ENCODE data around the gene MCM9. TPM values are rescaled to one million over a fixed set of nuclear protein-coding genes. Genes with fewer than 3 reads are reported as not detected.

Gene MCM9
- total and polyA plus RNA-seq, 12 donors: 1.5 to 7.8 (median 5.2) TPM

DNA sequence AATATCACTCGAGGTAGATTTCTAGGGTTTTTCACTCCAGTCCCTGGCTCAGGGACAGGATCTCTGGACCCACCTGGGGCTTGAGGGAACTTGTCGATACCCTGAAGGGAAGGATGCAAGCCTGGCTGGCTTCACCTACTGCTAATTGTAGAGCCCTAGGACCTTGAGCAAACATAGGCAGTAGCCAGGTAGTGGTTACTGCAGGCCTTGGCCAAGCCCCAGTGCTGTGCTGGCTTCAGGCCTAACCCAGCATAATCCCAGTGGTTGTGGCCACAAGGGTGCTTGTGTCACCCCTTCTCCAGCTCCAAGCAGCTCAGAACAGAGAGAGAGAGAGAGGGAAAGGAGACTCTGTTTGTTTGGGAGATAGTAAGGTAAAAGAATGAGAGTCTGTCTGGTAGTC lies 5.8 kb upstream of the MCM9 start:
- H3K4me1 ChIP-seq: peaks cover 0 to 7% (median 3%) of the 10 kb centered on the region in 9 donors
- H3K36me3 ChIP-seq: no peaks in the 10 kb centered on the region
- no peaks in the 10 kb centered on the region for H3K27me3 ChIP-seq
- peaks cover 0 to 33% (median 10%) of the 10 kb centered on the region in 11 donors for H3K9me3 ChIP-seq
- WGBS, 2 donors: 97 to 98% methylated on average over 2 of the region's 2 CpGs
- H3K27ac ChIP-seq: no peak overlapping the region
- H3K4me3 ChIP-seq: no peak overlapping the region
- no peak for TF ChIP-seq CTCF (IDR thresholded peaks at IDR 0.05)
- ATAC-seq: peak in 3 of 8 donors; percentile 14 to 26 (median 25)
- DNase-seq: no peak
- intact Hi-C loops (cut with DNase I): no loop called here

DNA sequence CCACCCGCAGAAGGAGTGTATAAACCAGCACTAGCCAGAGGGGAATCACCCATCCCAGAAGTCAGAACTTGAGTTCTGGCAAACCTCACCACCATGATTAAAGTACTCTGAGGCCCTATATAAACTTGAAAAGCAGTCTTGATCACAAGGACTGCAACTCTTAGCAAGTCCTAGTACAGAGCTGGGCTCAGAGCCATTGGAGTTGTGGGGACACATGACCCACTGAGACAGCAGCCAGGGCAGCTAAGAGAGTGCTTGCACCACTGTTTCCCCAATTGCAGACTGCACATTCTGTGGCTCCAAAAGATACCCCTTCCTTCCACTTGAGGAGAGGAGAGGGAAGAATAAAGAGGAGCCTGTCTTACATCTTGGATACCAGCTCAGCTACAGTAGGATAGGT lies 4.7 kb upstream of the MCM9 start:
- no peaks in the 10 kb centered on the region for H3K36me3 ChIP-seq
- intact Hi-C loops (cut with DNase I): no loop called here
- no peak for TF ChIP-seq CTCF (IDR thresholded peaks at IDR 0.05)
- no peak overlapping the region for H3K4me3 ChIP-seq
- peaks cover 0 to 12% (median 8%) of the 10 kb centered on the region in 9 donors for H3K4me1 ChIP-seq
- H3K27ac ChIP-seq: no peak overlapping the region
- WGBS, 2 donors: 95 to 98% methylated on average over 1 of the region's 1 CpG
- ATAC-seq (peak in 2 of 8 donors; percentile 17 to 68), DNase-seq (peak in 1 of 2 donors; percentile 15)
- no peaks in the 10 kb centered on the region for H3K27me3 ChIP-seq
- H3K9me3 ChIP-seq: peaks cover 0 to 22% (median 2%) of the 10 kb centered on the region in 11 donors

- ATAC-seq: no peak
- TF ChIP-seq CTCF (IDR thresholded peaks at IDR 0.05): no peak
- peaks cover 0 to 22% (median 20%) of the 10 kb centered on the region in 9 donors for H3K4me1 ChIP-seq
- 81 to 82% methylated on average over 3 of the region's 3 CpGs for WGBS, 2 donors
- intact Hi-C loops (cut with DNase I): loop anchor here in 5 of 10 donors (2.0 kb wide), 1 partner anchor 41 kb away; the partner anchor contains the start of gene ASF1A (in 5 of the 5)
- no peak overlapping the region for H3K4me3 ChIP-seq
- no peaks in the 10 kb centered on the region for H3K9me3 ChIP-seq
- H3K27me3 ChIP-seq: no peaks in the 10 kb centered on the region
- no peak for DNase-seq
- H3K27ac ChIP-seq: peak overlapping the region in 5 of 10 donors; percentile 89 to 99 (median 93)
- H3K36me3 ChIP-seq: peaks cover 0 to 23% (median 0%) of the 10 kb centered on the region in 9 donors
Measured at GRCh38 chr6:118935978-118936703, 1.2 kb upstream of the MCM9 start.

DNA sequence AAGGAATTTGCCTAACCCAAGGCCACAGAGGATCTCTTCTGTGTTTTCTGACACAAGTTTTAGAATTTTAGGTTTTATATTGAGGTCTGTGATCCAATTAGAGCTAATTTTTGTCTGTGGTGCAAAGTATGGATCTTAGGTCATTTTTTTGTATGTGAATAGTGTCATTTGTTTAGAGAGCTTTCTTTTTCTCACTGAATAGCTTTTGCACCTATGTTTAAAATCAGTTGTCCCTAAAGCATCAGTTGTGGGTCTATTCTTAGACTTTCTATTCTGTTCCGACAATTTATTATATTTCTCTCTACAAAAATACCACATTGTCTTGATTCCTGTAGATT lies 341 bp upstream of the MCM9 start:
- intact Hi-C loops (cut with DNase I): loop anchor here in 5 of 10 donors (2.0 kb wide), 1 partner anchor 40 kb away; the partner anchor contains the start of gene ASF1A (in 5 of the 5)
- DNase-seq (no peak), ATAC-seq (no peak)
- no peak for TF ChIP-seq CTCF (IDR thresholded peaks at IDR 0.05)
- peaks cover 0 to 25% (median 20%) of the 10 kb centered on the region in 9 donors for H3K4me1 ChIP-seq
- peak overlapping the region; percentile 71 to 95 (median 88) for H3K4me3 ChIP-seq
- H3K36me3 ChIP-seq: peaks cover 0 to 32% (median 0%) of the 10 kb centered on the region in 9 donors
- peak overlapping the region; percentile 83 to 99 (median 96) for H3K27ac ChIP-seq
- no peaks in the 10 kb centered on the region for H3K27me3 ChIP-seq
- H3K9me3 ChIP-seq: no peaks in the 10 kb centered on the region
- WGBS, 2 donors: 8 to 17% methylated on average over 1 of the region's 1 CpG

Measured in heart right ventricle (tissue), 16 donors.